ENCODE data around the gene CNGA1.
A peak's percentile ranks its signal among the peaks of the same experiment; 100 is the strongest.

The CNGA1 gene

DNA sequence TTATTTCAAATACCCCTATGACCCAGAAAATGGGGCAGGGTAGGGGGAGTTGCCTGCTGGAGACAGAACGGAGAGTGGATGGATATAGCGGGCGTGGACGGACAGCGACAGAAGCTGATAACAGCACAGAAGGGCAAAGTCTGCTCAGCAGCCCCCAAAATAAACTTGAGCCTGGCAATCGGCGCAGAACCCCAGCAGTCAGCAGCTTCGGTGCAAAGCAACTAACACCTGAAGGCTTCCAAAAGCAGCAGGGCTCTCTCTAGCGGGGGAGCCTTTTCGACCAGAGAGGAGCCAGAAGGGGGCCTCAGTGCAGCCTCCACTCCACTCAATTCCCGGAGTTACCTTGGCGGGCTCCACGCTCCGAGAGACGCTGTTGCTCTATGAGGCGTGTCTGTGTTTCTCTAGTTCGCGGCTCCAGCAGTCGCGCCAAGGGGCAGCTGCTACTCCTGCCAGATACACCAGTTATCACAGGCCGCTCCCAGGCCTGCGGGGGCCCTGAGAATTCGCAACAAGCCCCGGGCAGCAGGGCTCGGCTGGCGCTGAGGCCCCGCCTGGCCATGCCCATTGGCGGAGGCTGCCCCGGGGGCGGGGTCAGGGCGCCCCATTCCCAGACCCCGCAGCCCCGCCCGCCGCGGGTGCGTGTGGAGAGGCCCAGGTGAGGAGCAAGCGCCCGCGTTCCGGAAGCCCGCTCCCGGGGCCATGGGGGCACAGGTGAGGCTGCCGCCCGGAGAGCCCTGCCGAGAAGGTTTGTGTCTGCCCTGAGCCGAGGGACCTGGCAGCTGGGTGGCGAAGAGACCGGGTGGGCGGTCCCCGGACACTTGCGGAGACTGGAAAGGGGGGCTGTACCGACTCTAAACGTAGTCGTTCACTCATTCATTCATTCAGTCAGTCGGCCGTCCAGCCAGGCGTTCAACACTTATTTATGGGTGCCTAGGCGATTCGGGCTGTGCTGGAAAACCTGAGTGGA, at the start of gene CNGA1, which contains the start of gene NIPAL1:
TSS of gene CNGA1 (minus strand) at position 541 of the 967 bp plus-strand sequence. CDS start 63,992 bp downstream, outside the sequence.
TSS of gene NIPAL1 (plus strand) at position 632 of the 967 bp plus-strand sequence. CDS start at position 700, 68 bp downstream.
- peak within 1 kb of the TSS; percentile 65 for H3K4me3 ChIP-seq (ENCODE audit: low read depth, low read length)
- TF ChIP-seq, protein P1, sequence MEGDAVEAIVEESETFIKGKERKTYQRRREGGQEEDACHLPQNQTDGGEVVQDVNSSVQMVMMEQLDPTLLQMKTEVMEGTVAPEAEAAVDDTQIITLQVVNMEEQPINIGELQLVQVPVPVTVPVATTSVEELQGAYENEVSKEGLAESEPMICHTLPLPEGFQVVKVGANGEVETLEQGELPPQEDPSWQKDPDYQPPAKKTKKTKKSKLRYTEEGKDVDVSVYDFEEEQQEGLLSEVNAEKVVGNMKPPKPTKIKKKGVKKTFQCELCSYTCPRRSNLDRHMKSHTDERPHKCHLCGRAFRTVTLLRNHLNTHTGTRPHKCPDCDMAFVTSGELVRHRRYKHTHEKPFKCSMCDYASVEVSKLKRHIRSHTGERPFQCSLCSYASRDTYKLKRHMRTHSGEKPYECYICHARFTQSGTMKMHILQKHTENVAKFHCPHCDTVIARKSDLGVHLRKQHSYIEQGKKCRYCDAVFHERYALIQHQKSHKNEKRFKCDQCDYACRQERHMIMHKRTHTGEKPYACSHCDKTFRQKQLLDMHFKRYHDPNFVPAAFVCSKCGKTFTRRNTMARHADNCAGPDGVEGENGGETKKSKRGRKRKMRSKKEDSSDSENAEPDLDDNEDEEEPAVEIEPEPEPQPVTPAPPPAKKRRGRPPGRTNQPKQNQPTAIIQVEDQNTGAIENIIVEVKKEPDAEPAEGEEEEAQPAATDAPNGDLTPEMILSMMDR (IDR thresholded peaks at IDR 0.05; ENCODE audit: insufficient read depth, low read length, missing control alignments): peak; percentile 54
- ChIA-PET POLR2A (no interaction called here), CTCF (interaction anchor here (1.1 to 1.2 kb wide), 2 partner anchors 8 to 17 kb away, joined by 3 read pairs; no protein-coding TSS in a partner anchor)
- no peak for DNase-seq (ENCODE audit: low read depth, low spot score)

DNA sequence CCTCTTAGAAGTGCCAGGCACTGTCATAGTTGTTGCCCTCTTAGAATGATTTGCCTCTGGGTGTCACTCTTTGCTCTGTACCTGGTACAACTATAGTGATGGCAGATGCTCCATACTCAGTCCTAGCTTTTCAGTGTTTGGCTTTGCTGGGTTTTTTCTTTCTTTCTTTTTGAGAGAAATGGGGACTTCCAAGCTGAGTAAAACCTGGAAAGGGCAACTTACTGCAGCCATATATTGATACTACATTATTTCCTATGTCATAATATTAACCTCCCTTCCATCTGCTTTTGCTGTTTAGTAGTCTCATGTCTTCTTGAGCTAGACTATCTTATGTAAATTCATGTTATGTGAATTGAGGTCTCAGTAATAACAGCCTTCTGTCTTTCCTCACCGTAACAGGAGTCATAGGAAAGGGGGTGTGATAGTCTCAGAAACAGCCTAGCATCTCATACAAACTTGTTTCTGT, 49.1 kb upstream of the CNGA1 start:
- POLR2A ChIA-PET: no interaction called here
- H3K4me3 ChIP-seq (ENCODE audit: low read depth, low read length): no peak overlapping the region
- CTCF ChIA-PET: no interaction called here
- TF ChIP-seq, protein P1 (IDR thresholded peaks at IDR 0.05; ENCODE audit: insufficient read depth, low read length, missing control alignments): no peak
- no peak for DNase-seq (ENCODE audit: low read depth, low spot score)

DNA sequence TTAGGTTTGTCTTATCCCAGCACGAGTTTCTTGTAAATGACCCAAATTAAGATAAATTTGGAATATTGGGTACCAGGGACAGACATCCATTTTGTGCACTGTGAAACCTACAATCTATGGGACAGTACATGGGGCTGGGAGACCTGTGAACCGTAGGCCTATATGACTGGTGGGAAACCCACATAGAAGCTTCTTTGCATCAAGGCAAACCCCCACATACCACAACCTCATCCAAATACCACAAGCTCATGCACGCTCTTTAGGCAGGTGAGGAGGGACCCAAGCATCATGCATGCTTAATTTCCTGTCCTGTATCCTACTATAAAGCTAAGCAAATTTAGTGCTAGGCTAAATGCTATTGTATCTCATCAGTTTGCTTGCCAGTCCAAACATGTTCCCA, 47.9 kb upstream of the CNGA1 start:
- ChIA-PET POLR2A (no interaction called here), CTCF (interaction anchor here (0.8 to 1.0 kb wide), 2 partner anchors 27 to 62 kb away, joined by 3 read pairs; no protein-coding TSS in a partner anchor)
- TF ChIP-seq, protein P1 (IDR thresholded peaks at IDR 0.05; ENCODE audit: insufficient read depth, low read length, missing control alignments): no peak

DNA sequence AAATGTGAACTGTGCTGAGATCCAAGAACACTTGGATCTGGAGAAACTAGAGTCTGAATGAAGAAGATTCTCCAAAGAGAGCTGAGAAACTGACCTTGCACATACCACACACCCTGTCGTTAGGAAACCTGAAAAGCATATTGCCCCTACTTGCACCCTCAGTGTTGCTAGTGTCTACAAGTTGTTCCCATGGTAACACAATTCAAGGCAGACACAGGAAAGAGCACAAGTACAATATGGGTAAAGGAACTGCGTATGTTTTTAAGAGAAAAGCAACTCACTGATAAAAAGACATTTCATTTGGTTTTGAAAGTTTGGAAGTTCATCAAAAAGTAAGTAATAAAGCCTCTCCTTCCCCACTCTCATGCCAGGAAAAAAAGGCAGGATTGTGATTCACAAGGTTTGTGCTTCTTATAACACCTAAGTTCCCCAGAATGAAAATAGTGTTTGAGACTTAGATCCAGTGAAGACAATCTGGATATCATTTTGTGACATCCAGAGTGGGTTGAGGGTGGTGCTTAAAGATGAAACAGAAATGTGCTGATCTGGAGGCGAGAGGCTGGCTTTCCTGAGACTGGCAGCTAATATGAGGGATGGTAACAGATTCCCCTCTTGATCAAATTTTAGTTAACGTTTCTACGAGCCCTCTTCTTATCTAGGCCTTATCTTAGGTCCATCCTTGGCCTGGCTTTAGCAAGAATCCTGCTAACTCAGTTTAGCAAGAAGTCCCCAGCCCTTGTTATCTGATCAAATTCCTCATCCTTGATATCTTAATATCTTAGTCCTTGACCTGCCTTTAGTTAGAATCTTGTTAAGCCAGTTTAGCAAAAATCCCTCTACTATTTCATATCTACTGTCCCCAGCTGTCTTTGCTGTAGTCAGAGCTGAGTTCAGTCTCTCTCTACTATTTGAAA, 42.4 kb upstream of the CNGA1 start:
- ChIA-PET CTCF (no interaction called here), POLR2A (no interaction called here)
- TF ChIP-seq, protein P1 (IDR thresholded peaks at IDR 0.05; ENCODE audit: insufficient read depth, low read length, missing control alignments): no peak
- H3K4me3 ChIP-seq (ENCODE audit: low read depth, low read length): no peak overlapping the region
- no peak for DNase-seq (ENCODE audit: low read depth, low spot score)

More for the DNA sequence above, 47.9 kb upstream of the CNGA1 start:
- no peak for DNase-seq (ENCODE audit: low read depth, low spot score)
- H3K4me3 ChIP-seq (ENCODE audit: low read depth, low read length): no peak overlapping the region

DNA sequence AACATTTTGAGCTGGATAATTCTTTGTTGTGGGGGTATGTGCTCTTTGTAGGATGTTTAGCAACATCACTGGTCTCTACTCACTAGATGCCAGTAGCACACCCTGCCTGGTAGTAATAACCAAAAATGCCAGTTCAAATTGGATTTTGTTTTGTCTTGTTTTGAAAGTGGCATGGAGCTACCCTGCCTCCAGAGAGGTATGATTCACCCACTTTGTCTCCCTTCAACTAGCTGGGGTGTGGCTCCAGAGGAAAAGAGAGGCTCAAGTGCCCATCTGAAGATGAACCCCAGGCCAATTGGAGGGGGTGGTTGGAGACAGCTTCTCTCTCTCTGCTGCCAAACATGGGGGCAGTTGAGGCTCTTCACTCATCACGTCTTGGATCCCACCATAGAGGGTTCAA, 34.6 kb upstream of the CNGA1 start:
- DNase-seq (ENCODE audit: low read depth, low spot score): no peak
- CTCF ChIA-PET: no interaction called here
- TF ChIP-seq, protein P1 (IDR thresholded peaks at IDR 0.05; ENCODE audit: insufficient read depth, low read length, missing control alignments): no peak
- H3K4me3 ChIP-seq (ENCODE audit: low read depth, low read length): no peak overlapping the region
- POLR2A ChIA-PET: no interaction called here

Data from AG04449 (cell line).